ENCODE data around the gene BRI3. TPM values are rescaled to one million over a fixed set of nuclear protein-coding genes. Genes with fewer than 3 reads are reported as not detected.

Gene BRI3, protein sequence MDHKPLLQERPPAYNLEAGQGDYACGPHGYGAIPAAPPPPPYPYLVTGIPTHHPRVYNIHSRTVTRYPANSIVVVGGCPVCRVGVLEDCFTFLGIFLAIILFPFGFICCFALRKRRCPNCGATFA
- total RNA-seq: 76.6 and 102 TPM in 2 replicates

DNA sequence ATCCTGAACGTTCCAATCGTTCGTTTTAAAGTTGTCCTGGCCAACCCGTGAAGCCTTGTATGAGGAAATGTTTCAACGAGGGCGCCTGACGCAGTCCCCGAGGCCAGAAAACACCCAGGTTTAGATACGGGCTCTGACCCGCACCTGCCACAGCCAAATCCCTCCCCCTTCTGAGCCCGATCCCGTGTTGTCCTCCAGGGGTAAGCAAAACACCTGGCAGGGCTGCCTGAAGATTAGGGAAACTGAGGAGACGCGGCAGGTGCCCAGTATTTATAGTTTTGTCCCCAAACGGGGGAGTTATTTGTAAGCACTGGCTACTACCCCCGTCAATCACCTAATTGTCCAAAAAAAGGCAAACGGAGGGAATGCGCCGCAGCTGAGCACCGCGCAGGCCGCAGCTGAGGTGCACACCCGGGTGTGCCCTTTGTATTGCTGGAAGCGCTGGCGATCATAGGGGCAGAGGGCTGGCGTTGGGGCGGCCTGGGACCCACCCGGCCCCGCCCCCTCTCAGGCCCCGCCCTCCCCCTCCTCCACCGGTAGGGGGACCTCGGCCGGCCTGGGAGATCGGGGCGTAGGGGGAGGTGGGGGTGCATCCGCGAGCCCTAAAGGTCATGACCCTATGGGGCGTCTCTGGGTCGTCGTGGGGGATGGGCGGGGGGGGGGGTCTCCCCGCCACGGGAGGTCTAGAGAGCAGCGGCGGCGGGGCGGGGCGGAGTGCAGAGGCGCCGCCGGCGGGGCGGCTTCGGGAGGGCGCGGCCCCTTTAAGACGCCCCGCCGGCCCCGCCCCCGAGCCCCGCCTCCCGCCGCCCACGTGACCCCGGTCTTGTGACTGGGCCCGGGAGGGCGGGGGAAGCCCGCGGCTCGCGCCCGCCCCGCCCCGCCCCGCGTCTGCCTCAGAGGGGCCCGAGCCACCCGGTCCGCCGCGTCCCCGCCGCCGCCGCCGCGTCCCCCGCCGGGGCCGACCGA, at the start of gene BRI3:
BRI3 (plus strand) TSS at position 896 of the 966 bp plus-strand sequence. CDS start 110 bp downstream, outside the sequence.

GRCh38 chr7:98251601-98252424, 29.7 kb upstream of the BRI3 start, which contains the start of gene TECPR1:
Gene TECPR1, minus strand, starts transcription at chr7:98252232. Its CDS starts 6,086 bp downstream, at chr7:98246146.

Other genes with a start within 250 kb of the BRI3 start
- 3.9 and 4.5 TPM in 2 replicates for gene LMTK2, start 174.8 kb upstream of the BRI3 start, total RNA-seq
- gene BHLHA15, start 70.2 kb upstream of the BRI3 start, total RNA-seq: 0.16 TPM in 1 of 2 replicates, not detected in the other
- 20.6 and 25.7 TPM in 2 replicates for gene TECPR1, start 29.5 kb upstream of the BRI3 start, total RNA-seq
- 0.77 and 1.3 TPM in 2 replicates for gene BAIAP2L1, start 119.4 kb downstream of the BRI3 start, total RNA-seq